ENCODE data around the gene ERCC8. TPM values are rescaled to one million over a fixed set of nuclear protein-coding genes. Genes with fewer than 3 reads are reported as not detected.
"Not testable (repeated sequence)": the region's sequence is repeated elsewhere in the genome, so short reads cannot be mapped to it uniquely, and the experiment has no call there.

Gene ERCC8
- total RNA-seq, 4 donors from 2014 or later = 5.2 to 17.9 (median 16.1) TPM

DNA sequence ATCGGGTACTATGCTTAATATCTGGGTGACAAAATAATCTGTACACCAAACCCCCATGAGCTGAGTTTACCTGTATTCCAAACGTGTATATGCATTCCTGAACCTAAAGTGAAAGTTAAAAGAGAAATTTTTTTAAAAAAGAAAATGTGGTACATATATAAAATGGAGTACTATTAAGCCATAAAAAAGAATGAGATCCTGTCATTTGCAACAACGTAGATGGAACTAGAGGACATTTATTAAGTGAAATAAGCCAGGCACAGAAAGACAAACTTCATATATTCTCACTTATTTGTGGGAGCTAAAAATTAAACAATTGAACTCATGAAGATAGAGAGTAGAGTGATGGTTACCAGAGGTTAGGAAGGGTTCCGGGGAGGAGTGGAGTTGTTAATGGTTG, 44.9 kb upstream of the ERCC8 start:
- H3K36me3 ChIP-seq = peaks cover 0 to 9% (median 0%) of the 10 kb centered on the region in 4 donors
- intact Hi-C loops (cut with DNase I) = no loop called here
- H3K27me3 ChIP-seq = no peaks in the 10 kb centered on the region
- H3K4me1 ChIP-seq = peaks cover 8 to 26% (median 11%) of the 10 kb centered on the region in 4 donors
- H3K27ac ChIP-seq (replicated peaks in 1 of 4) = no peak overlapping the region
- H3K4me3 ChIP-seq = no peak overlapping the region
- peaks cover 0 to 11% (median 1%) of the 10 kb centered on the region in 4 donors for H3K9me3 ChIP-seq
- TF ChIP-seq POLR2A (IDR thresholded peaks at IDR 0.05; ENCODE audit: low read depth) = no peak
- TF ChIP-seq, protein P1, sequence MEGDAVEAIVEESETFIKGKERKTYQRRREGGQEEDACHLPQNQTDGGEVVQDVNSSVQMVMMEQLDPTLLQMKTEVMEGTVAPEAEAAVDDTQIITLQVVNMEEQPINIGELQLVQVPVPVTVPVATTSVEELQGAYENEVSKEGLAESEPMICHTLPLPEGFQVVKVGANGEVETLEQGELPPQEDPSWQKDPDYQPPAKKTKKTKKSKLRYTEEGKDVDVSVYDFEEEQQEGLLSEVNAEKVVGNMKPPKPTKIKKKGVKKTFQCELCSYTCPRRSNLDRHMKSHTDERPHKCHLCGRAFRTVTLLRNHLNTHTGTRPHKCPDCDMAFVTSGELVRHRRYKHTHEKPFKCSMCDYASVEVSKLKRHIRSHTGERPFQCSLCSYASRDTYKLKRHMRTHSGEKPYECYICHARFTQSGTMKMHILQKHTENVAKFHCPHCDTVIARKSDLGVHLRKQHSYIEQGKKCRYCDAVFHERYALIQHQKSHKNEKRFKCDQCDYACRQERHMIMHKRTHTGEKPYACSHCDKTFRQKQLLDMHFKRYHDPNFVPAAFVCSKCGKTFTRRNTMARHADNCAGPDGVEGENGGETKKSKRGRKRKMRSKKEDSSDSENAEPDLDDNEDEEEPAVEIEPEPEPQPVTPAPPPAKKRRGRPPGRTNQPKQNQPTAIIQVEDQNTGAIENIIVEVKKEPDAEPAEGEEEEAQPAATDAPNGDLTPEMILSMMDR (IDR thresholded peaks at IDR 0.05) = no peak
- no peak for TF ChIP-seq EP300 (IDR thresholded peaks at IDR 0.05)
- no peak for TF ChIP-seq POLR2AphosphoS5 (IDR thresholded peaks at IDR 0.05)
- DNase-seq (ENCODE audit: extremely low spot score) = no peak
- 88% methylated on average over 4 of the region's 4 CpGs for WGBS

DNA sequence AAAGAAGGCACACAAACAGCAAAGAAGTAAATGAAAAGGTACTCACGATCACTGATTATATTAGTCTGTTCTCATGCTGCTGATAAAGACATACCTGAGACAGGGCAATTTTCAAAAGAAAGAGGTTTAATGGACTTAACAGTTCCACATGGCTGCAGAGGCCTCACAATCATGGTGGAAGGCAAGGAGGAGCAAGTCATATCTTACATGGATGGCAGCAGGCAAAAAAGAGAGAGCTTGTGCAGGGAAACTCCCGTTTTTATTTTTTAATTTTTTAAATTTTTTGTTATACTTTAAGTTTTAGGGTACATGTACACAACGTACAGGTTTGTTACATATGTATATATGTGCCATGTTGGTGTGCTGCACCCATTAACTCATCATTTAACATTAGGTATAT, 37.3 kb upstream of the ERCC8 start:
- DNase-seq (ENCODE audit: extremely low spot score); intact Hi-C loops (cut with DNase I); H3K27ac ChIP-seq (replicated peaks in 1 of 4); H3K4me3 ChIP-seq; H3K4me1 ChIP-seq; H3K9me3 ChIP-seq; H3K36me3 ChIP-seq; H3K27me3 ChIP-seq: not testable (repeated sequence)
- 97% methylated on average over 3 of the region's 3 CpGs for WGBS

DNA sequence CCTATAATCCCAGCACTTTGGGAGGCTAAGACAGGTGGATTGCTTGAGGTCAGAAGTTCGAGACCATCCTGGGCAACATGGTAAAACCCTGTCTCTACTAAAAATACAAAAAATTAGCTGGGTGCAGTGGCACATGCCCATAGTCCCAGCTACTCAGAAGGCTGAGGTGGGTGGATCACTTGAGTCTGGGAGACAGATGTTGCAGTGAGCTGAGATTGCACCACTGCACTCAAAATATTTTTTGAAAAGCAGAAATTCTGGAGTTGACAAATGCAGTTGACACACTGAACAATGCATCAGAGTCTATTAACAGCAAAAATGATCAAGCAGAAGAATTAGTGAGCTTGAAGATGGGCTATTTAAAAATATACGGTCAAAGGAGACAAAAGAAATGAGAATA, 35.6 kb upstream of the ERCC8 start:
- WGBS = 90% methylated on average over 2 of the region's 2 CpGs
- DNase-seq (ENCODE audit: extremely low spot score) = no peak
- intact Hi-C loops (cut with DNase I) = no loop called here
- H3K4me1 ChIP-seq = peaks cover 0 to 7% (median 0%) of the 10 kb centered on the region in 4 donors
- H3K4me3 ChIP-seq = no peak overlapping the region
- TF ChIP-seq, protein P1 (IDR thresholded peaks at IDR 0.05) = no peak
- TF ChIP-seq EP300 (IDR thresholded peaks at IDR 0.05) = no peak
- no peak for TF ChIP-seq POLR2A (IDR thresholded peaks at IDR 0.05; ENCODE audit: low read depth)
- no peak for TF ChIP-seq POLR2AphosphoS5 (IDR thresholded peaks at IDR 0.05)
- no peaks in the 10 kb centered on the region for H3K36me3 ChIP-seq
- H3K9me3 ChIP-seq = peaks cover 0 to 3% (median 0%) of the 10 kb centered on the region in 4 donors
- no peak overlapping the region for H3K27ac ChIP-seq (replicated peaks in 1 of 4)
- no peaks in the 10 kb centered on the region for H3K27me3 ChIP-seq

DNA sequence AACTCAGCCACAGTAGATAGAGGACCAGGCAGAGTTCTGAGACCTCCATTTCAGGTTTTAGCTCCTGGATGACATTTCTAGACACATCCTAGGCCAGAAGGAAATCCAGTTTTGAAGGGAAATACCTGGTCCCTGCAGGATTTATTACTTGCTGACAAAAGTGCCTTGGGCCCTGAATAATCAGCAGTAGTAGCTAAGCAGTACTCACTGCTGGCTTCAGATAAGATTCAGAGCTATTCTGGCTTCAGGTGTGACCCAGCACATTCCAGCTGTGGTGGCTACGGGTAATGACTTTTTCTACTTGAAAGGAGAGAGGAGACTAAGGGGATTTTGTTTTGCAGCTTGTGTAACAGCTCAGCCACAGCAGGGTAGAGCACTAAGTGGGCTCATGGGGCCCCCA, 34.1 kb upstream of the ERCC8 start:
- Histone ChIP-seq H3K27ac (replicated peaks in 1 of 4) (no peak overlapping the region), H3K36me3 (no peaks in the 10 kb centered on the region), H3K4me3 (no peak overlapping the region), H3K9me3 (peaks cover 0 to 3% (median 0%) of the 10 kb centered on the region in 4 donors), H3K4me1 (peaks cover 0 to 7% (median 0%) of the 10 kb centered on the region in 4 donors), H3K27me3 (no peaks in the 10 kb centered on the region)
- intact Hi-C loops (cut with DNase I) = no loop called here
- TF ChIP-seq EP300 (IDR thresholded peaks at IDR 0.05) (no peak), POLR2AphosphoS5 (IDR thresholded peaks at IDR 0.05) (no peak), POLR2A (IDR thresholded peaks at IDR 0.05; ENCODE audit: low read depth) (no peak)
- TF ChIP-seq, protein P1 (IDR thresholded peaks at IDR 0.05) = no peak
- 100% methylated on average over 1 of the region's 1 CpG for whole genome bisulfite sequencing
- no peak for DNase-seq (ENCODE audit: extremely low spot score)

DNA sequence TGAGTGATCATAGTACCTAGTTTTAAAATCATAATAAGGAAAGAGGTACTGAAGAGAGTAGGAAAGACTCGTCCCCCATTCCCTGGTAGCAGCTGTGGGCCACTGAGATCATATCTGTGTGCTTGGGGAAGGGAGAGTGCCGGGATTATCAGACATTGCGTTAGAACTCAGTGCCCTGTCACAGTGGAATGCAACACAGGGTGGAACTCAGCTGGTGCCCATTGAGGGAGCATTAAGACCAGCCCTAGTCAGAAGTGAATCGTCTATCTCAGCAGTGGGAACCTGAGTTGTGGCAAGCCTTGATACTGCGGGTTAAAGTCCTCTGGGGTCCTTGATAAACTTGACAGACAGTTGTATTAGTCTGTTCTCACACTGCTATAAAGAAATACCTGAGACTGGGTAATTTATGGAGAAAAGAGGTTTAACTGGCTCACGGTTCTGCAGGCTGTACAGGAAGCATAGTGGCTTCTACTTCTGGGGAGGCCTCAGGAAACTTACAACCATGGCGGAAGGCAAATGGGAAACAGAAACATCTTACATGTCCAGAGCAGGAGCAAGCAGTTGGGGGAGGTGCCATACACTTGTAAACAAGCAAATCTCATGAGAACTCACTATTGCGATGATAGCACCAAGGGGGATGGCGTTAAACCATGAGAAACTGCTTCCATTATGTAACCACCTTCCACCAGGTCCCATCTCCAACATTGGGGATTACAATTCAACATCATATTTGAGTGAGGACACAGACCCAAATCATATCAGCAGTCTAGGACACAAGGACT, 33.3 kb upstream of the ERCC8 start:
- Histone ChIP-seq H3K9me3 (peaks cover 0 to 3% (median 0%) of the 10 kb centered on the region in 4 donors), H3K4me1 (peaks cover 0 to 7% (median 0%) of the 10 kb centered on the region in 4 donors), H3K36me3 (no peaks in the 10 kb centered on the region), H3K27ac (replicated peaks in 1 of 4) (no peak overlapping the region), H3K4me3 (no peak overlapping the region), H3K27me3 (no peaks in the 10 kb centered on the region)
- TF ChIP-seq EP300 (IDR thresholded peaks at IDR 0.05) (no peak), POLR2AphosphoS5 (IDR thresholded peaks at IDR 0.05) (no peak), POLR2A (IDR thresholded peaks at IDR 0.05; ENCODE audit: low read depth) (no peak)
- TF ChIP-seq, protein P1 (IDR thresholded peaks at IDR 0.05) = no peak
- intact Hi-C loops (cut with DNase I) = no loop called here
- WGBS = 94% methylated on average over 6 of the region's 9 CpGs
- no peak for DNase-seq (ENCODE audit: extremely low spot score)

Data from esophagus muscularis mucosa (tissue), 4 donors.